H9 (cell line): ENCODE measurements around the gene MBD5. TPM values are rescaled to one million over a fixed set of nuclear protein-coding genes. Genes with fewer than 3 reads are reported as not detected.

Source experiments
- DNase-seq: peaks from one replicate; pipeline ENCODE4 v3.0.0-alpha.2; 2017
- H2AFZ ChIP-seq: one replicate; pipeline ENCODE4 v1.6.1; 2013; ENCODE audit warnings: mild to moderate bottlenecking, low read length, control low read depth, moderate library complexity
- H2AK5ac ChIP-seq: 2 replicates; pipeline ENCODE4 v1.6.1; 2013; ENCODE audit warnings: low read length, control low read depth, mixed read lengths; ENCODE audit not compliant: insufficient read length
- H2BK120ac ChIP-seq: one replicate; pipeline ENCODE4 v1.6.1; 2013; ENCODE audit warnings: low read depth, mild to moderate bottlenecking, low read length, control low read depth, inconsistent platforms; ENCODE audit not compliant: poor library complexity, severe bottlenecking
- H2BK12ac ChIP-seq: 2 replicates; pipeline ENCODE4 v1.6.1; 2013; ENCODE audit warnings: low read length, control low read depth, mixed read lengths, low read depth; ENCODE audit not compliant: insufficient read length
- H2BK15ac ChIP-seq: 2 replicates; pipeline ENCODE4 v1.6.1; 2013; ENCODE audit warnings: low read depth, low read length, control low read depth
- H2BK20ac ChIP-seq: one replicate; pipeline ENCODE4 v1.6.1; 2013; ENCODE audit warnings: low read depth, mild to moderate bottlenecking, low read length, control low read depth, inconsistent platforms; ENCODE audit not compliant: poor library complexity, severe bottlenecking
- H2BK5ac ChIP-seq: 2 replicates; pipeline ENCODE4 v1.6.1; 2013; ENCODE audit warnings: low read length, control low read depth, mixed read lengths; ENCODE audit not compliant: insufficient read length
- H3K14ac ChIP-seq: 2 replicates; pipeline ENCODE4 v1.6.1; 2013; ENCODE audit warnings: low read length, control low read depth; ENCODE audit not compliant: insufficient read depth
- H3K18ac ChIP-seq: 2 replicates; pipeline ENCODE4 v1.6.1; 2013; ENCODE audit warnings: low read depth, mild to moderate bottlenecking, mixed read lengths, low read length, control low read depth; ENCODE audit not compliant: insufficient read length
- H3K23ac ChIP-seq: 2 replicates; pipeline ENCODE4 v1.6.1; 2013; ENCODE audit warnings: low read length, control low read depth, mixed read lengths, low read depth; ENCODE audit not compliant: insufficient read length
- H3K23me2 ChIP-seq: 2 replicates; pipeline ENCODE4 v1.6.1; 2013; ENCODE audit warnings: low read depth, mild to moderate bottlenecking, mixed read lengths, low read length, control low read depth; ENCODE audit not compliant: insufficient read length, poor library complexity, severe bottlenecking
- H3K27ac ChIP-seq: 2 replicates; pipeline ENCODE4 v1.5.1; 2013; ENCODE audit warnings: low read length, control low read depth, mixed read lengths, low read depth; ENCODE audit not compliant: insufficient read length
- H3K27me3 ChIP-seq: 2 replicates; pipeline ENCODE4 v1.6.1; 2013; ENCODE audit warnings: low read length, control low read depth, inconsistent platforms; ENCODE audit not compliant: insufficient read depth
- H3K4ac ChIP-seq: 2 replicates; pipeline ENCODE4 v1.6.1; 2013; ENCODE audit warnings: low read depth, mild to moderate bottlenecking, control low read depth, inconsistent platforms, low read length, moderate library complexity
- H3K4me1 ChIP-seq: 2 replicates; pipeline ENCODE4 v1.6.1; 2013; ENCODE audit warnings: low read length, control low read depth, inconsistent platforms; ENCODE audit not compliant: insufficient read depth
- H3K4me2 ChIP-seq: 2 replicates; pipeline ENCODE4 v1.6.1; 2013; ENCODE audit warnings: low read length, control low read depth, mixed read lengths; ENCODE audit not compliant: insufficient read length, insufficient read depth
- H3K56ac ChIP-seq: 2 replicates; pipeline ENCODE4 v1.6.1; 2013; ENCODE audit warnings: low read depth, mild to moderate bottlenecking, mixed read lengths, low read length, control low read depth; ENCODE audit not compliant: insufficient read length
- H3K79me1 ChIP-seq: 2 replicates; pipeline ENCODE4 v1.6.1; 2013; ENCODE audit warnings: low read depth, mild to moderate bottlenecking, moderate library complexity, low read length, control low read depth, inconsistent platforms; ENCODE audit not compliant: insufficient read depth, poor library complexity, severe bottlenecking
- H3K79me2 ChIP-seq: 2 replicates; pipeline ENCODE4 v1.6.1; 2013; ENCODE audit warnings: low read length, control low read depth, inconsistent platforms; ENCODE audit not compliant: insufficient read depth
- H3K9ac ChIP-seq: 2 replicates; pipeline ENCODE4 v1.6.1; 2013; ENCODE audit warnings: low read length, control low read depth, mixed read lengths; ENCODE audit not compliant: insufficient read length; ENCODE audit errors: extremely low read depth
- H3K9me3 ChIP-seq: one replicate; pipeline ENCODE4 v1.6.1; 2013; ENCODE audit warnings: low read depth, low read length, inconsistent platforms; ENCODE audit not compliant: control insufficient read depth
- H3T11ph ChIP-seq: one replicate; pipeline ENCODE4 v1.6.1; 2013; ENCODE audit warnings: mild to moderate bottlenecking, low read length, control low read depth, inconsistent platforms
- H4K20me1 ChIP-seq: one replicate; pipeline ENCODE4 v1.6.1; 2013; ENCODE audit not compliant: control insufficient read depth, insufficient read length, insufficient read depth
- H4K5ac ChIP-seq: 2 replicates; pipeline ENCODE4 v1.6.1; 2013; ENCODE audit warnings: low read depth, mild to moderate bottlenecking, mixed read lengths, low read length, control low read depth; ENCODE audit not compliant: insufficient read length
- H4K8ac ChIP-seq: replicated peaks from 2 replicates; pipeline ENCODE4 v1.6.1; 2013; ENCODE audit warnings: low read length, control low read depth, mixed read lengths, low read depth; ENCODE audit not compliant: insufficient read length
- H4K91ac ChIP-seq: 2 replicates; pipeline ENCODE4 v1.6.1; 2013; ENCODE audit warnings: low read depth, mild to moderate bottlenecking, moderate library complexity, mixed read lengths, low read length, control low read depth; ENCODE audit not compliant: insufficient read length
- H3K27ac Mint-ChIP-seq, 3 experiments: 2 replicates in 2 of 3; 3 replicates in 1 of 3; pipeline ENCODE4 v1.8.0; 2020 to 2021; ENCODE audit warnings: mixed read lengths in 3 of 3, mild to moderate bottlenecking in 1 of 3, moderate library complexity in 1 of 3
- H3K27me3 Mint-ChIP-seq: 2 replicates; pipeline ENCODE4 v1.8.0; 2021; ENCODE audit warnings: low read depth, mild to moderate bottlenecking, moderate library complexity, mixed read lengths
- H3K36me3 Mint-ChIP-seq, 3 experiments: 2 replicates in 2 of 3; 3 replicates in 1 of 3; pipeline ENCODE4 v1.8.0; 2020 to 2021; ENCODE audit warnings: low read depth in 3 of 3, mixed read lengths in 3 of 3; ENCODE audit not compliant: insufficient read depth in 1 of 3
- H3K4me1 Mint-ChIP-seq, 2 experiments: 2 replicates each; pipeline ENCODE4 v1.8.0; 2020; ENCODE audit warnings: mixed read lengths in 2 of 2
- H3K4me3 Mint-ChIP-seq, 2 experiments: 2 replicates in 1 of 2; 3 replicates in 1 of 2; pipeline ENCODE4 v1.8.0; 2020 to 2021; ENCODE audit warnings: mild to moderate bottlenecking in 2 of 2, mixed read lengths in 2 of 2, moderate library complexity in 1 of 2
- H3K9me3 Mint-ChIP-seq, 2 experiments: 2 replicates in 1 of 2; 3 replicates in 1 of 2; pipeline ENCODE4 v1.8.0; 2020; ENCODE audit warnings: mild to moderate bottlenecking in 2 of 2, mixed read lengths in 2 of 2, moderate library complexity in 1 of 2
- WGBS: extraction: QIAGEN DNeasy Blood & Tissue Kit; methylation state at CpG from one replicate; pipeline ENCODE4 v1.1.7; 2013; ENCODE audit warnings: missing lambda C conversion rate, low lambda C conversion rate, mixed read lengths; ENCODE audit not compliant: insufficient read length; ENCODE audit errors: extremely low coverage; 5-methylcytosine and 5-hydroxymethylcytosine counted together
- total RNA-seq: library from RNA; stranded (reverse); gene quantifications from 2 replicates; pipeline ENCODE4 v1.2.1, GENCODE V29; 2021
- TF ChIP-seq, protein P1 (sequence below): fragments of 200-600 bp; sonication (generic); conservative IDR thresholded peaks from 3 replicates; pipeline ENCODE4 v1.8.0; 2021; ENCODE audit warnings: antibody characterized with exemption, mild to moderate bottlenecking

MBD5 gene
- total RNA-seq, 1 experiment from 2014 or later: 23.1 TPM

DNA sequence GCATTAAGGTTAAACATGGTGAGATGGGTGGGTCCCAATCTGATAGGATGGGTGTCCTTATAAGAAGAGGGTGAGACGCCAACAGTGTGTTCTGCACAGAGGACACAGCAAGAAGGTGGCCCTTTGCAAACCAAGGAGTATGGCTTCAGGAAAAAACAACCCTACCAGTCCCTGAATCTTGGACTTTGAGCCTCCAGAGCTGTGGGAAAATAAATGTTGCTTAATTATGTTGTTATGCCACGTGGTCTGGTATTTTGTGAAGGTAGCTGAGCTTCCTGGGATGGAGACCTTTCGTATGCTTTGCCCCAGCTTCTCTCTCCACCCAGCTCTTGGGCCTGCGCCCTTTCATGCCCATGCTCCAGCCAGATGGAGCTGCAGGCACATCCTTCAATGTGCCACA lies 509.5 kb downstream of the MBD5 start:
- Mint-ChIP-seq H3K27ac (no peak overlapping the region), H3K36me3 (no peaks in the 10 kb centered on the region; a peak in 1 of 7 replicates), H3K4me3 (no peak overlapping the region), H3K9me3 (no peaks in the 10 kb centered on the region), H3K4me1 (peaks cover 12 to 13% of the 10 kb centered on the region in 2 experiments), H3K27me3 (peaks cover 14% of the 10 kb centered on the region)
- H3K4me1 ChIP-seq: 0 out of 2 replicates have a peak, but pooled peaks cover 6% of the 10 kb centered on the region
- H2BK120ac ChIP-seq: no peak overlapping the region
- no peaks in the 10 kb centered on the region for H3K9me3 ChIP-seq
- WGBS: no CpG with 5 or more reads among the region's 4 CpGs
- H3K4me2 ChIP-seq: no peak overlapping the region
- no peaks in the 10 kb centered on the region for H3K79me2 ChIP-seq
- H2BK15ac ChIP-seq: no peak overlapping the region
- H3K23ac ChIP-seq: no peak overlapping the region
- H2BK5ac ChIP-seq: no peak overlapping the region
- no peak overlapping the region for H3K27ac ChIP-seq
- H2BK20ac ChIP-seq: no peak overlapping the region
- no peak overlapping the region for H4K5ac ChIP-seq
- peak; percentile 13 for DNase-seq
- no peak overlapping the region for H4K8ac ChIP-seq
- no peaks in the 10 kb centered on the region for H3K79me1 ChIP-seq
- no peak overlapping the region for H4K91ac ChIP-seq
- no peak overlapping the region for H3T11ph ChIP-seq
- H3K18ac ChIP-seq: no peak overlapping the region
- H3K27me3 ChIP-seq: no peaks in the 10 kb centered on the region
- H3K56ac ChIP-seq: no peak overlapping the region
- no peak overlapping the region for H2AK5ac ChIP-seq
- no peak overlapping the region for H3K9ac ChIP-seq
- peaks cover 3% of the 10 kb centered on the region for H3K23me2 ChIP-seq
- TF ChIP-seq, protein P1, sequence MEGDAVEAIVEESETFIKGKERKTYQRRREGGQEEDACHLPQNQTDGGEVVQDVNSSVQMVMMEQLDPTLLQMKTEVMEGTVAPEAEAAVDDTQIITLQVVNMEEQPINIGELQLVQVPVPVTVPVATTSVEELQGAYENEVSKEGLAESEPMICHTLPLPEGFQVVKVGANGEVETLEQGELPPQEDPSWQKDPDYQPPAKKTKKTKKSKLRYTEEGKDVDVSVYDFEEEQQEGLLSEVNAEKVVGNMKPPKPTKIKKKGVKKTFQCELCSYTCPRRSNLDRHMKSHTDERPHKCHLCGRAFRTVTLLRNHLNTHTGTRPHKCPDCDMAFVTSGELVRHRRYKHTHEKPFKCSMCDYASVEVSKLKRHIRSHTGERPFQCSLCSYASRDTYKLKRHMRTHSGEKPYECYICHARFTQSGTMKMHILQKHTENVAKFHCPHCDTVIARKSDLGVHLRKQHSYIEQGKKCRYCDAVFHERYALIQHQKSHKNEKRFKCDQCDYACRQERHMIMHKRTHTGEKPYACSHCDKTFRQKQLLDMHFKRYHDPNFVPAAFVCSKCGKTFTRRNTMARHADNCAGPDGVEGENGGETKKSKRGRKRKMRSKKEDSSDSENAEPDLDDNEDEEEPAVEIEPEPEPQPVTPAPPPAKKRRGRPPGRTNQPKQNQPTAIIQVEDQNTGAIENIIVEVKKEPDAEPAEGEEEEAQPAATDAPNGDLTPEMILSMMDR: no peak
- H3K14ac ChIP-seq: no peak overlapping the region
- H2AFZ ChIP-seq: no peak overlapping the region
- no peaks in the 10 kb centered on the region for H4K20me1 ChIP-seq
- H3K4ac ChIP-seq: no peak overlapping the region
- no peak overlapping the region for H2BK12ac ChIP-seq
